OCI-LY1 (cell line): ENCODE data around the gene SLC9A2.

Source experiments
- H2AFZ ChIP-seq: fragments of 200-600 bp; sonication (generic), shearing (Covaris generic); 2 replicates; pipeline ENCODE4 v1.6.0; 2014; ENCODE audit warnings: antibody characterized with exemption, mild to moderate bottlenecking, low read length
- H3F3A ChIP-seq: fragments of 200-600 bp; sonication (generic), shearing (Covaris generic); 2 replicates; pipeline ENCODE4 v1.6.0; 2014; ENCODE audit warnings: mild to moderate bottlenecking, antibody characterized with exemption, low read length, moderate library complexity; ENCODE audit not compliant: insufficient read depth
- H3K27ac ChIP-seq: fragments of 200-600 bp; sonication (generic); 2 replicates; pipeline ENCODE4 v1.5.1; 2014; ENCODE audit warnings: low read length, mixed run types, mild to moderate bottlenecking, low read depth; ENCODE audit not compliant: poor library complexity, severe bottlenecking
- H3K27me3 ChIP-seq: fragments of 200-600 bp; sonication (generic); 2 replicates; pipeline ENCODE4 v1.6.0; 2014; ENCODE audit warnings: antibody characterized with exemption, mild to moderate bottlenecking, low read length, moderate library complexity; ENCODE audit not compliant: insufficient read depth
- H3K36me3 ChIP-seq: fragments of 200-600 bp; sonication (generic); 2 replicates; pipeline ENCODE4 v1.6.1; 2014; ENCODE audit warnings: mild to moderate bottlenecking, antibody characterized with exemption, low read length, moderate library complexity, mixed read lengths; ENCODE audit not compliant: insufficient read depth
- H3K4me1 ChIP-seq: fragments of 200-600 bp; sonication (generic); 2 replicates; pipeline ENCODE4 v1.5.1; 2014; ENCODE audit warnings: mild to moderate bottlenecking, low read length, moderate library complexity; ENCODE audit not compliant: insufficient read depth, severe bottlenecking
- H3K4me2 ChIP-seq: fragments of 200-600 bp; sonication (generic), shearing (Covaris generic); 2 replicates; pipeline ENCODE4 v1.6.1; 2014; ENCODE audit warnings: low read length
- H3K4me3 ChIP-seq: fragments of 200-600 bp; sonication (generic); 2 replicates; pipeline ENCODE4 v1.5.1; 2014; ENCODE audit warnings: low read length, low read depth, mild to moderate bottlenecking, mixed read lengths; ENCODE audit not compliant: poor library complexity, severe bottlenecking
- H3K79me2 ChIP-seq: fragments of 200-600 bp; shearing (Covaris generic); 2 replicates; pipeline ENCODE4 v1.6.1; 2016; ENCODE audit warnings: mixed run types, low read length, mixed read lengths; ENCODE audit not compliant: insufficient read depth
- H3K9ac ChIP-seq: fragments of 200-600 bp; sonication (generic), shearing (Covaris generic); 2 replicates; pipeline ENCODE4 v1.6.1; 2014; ENCODE audit warnings: mild to moderate bottlenecking, low read length, mixed read lengths
- H3K9me2 ChIP-seq: fragments of 200-600 bp; sonication (generic), shearing (Covaris generic); 2 replicates; pipeline ENCODE4 v1.6.1; 2014; ENCODE audit warnings: low read depth, mild to moderate bottlenecking, low read length, mixed read lengths
- H3K9me3 ChIP-seq: fragments of 200-600 bp; shearing (Covaris generic); 2 replicates; pipeline ENCODE4 v1.6.1; 2014; ENCODE audit warnings: low read length, mixed read lengths
- H4K20me1 ChIP-seq: fragments of 200-600 bp; sonication (generic), shearing (Covaris generic); 2 replicates; pipeline ENCODE4 v1.6.0; 2016; ENCODE audit warnings: mild to moderate bottlenecking, low read length; ENCODE audit not compliant: insufficient read depth
- EZH2 ChIP-seq: fragments of 200-600 bp; sonication (generic), shearing (Covaris generic); IDR thresholded peaks from 2 replicates; pipeline ENCODE4 v1.8.0; 2017; ENCODE audit warnings: borderline replicate concordance, mixed run types, mild to moderate bottlenecking, antibody characterized with exemption, low read length, moderate library complexity, mixed read lengths
- TF ChIP-seq, protein P1 (sequence below): fragments of 200-600 bp; sonication (generic), shearing (Covaris generic); IDR thresholded peaks from 2 replicates; pipeline ENCODE4 v1.5.1; 2017; ENCODE audit warnings: mild to moderate bottlenecking, antibody characterized with exemption, low read length, moderate library complexity, mixed read lengths

SLC9A2 gene

DNA sequence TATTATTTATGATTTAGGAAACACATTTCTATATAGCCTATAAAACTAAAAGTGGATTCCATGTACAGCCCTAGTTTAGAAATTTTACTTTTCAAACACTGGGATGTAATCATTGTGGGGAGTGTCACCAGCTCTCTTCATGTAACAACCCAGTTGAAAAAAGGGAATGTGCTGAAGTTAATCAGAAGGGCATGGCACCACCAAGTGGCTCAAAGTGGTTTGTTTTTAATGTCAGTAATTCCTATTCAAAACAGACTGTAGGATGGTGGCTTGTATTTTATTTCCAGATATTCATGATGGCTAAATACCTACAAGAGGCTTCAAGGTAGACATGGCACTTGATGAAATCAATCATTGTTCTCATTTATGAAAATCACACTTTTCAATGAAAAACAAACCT lies 84.4 kb downstream of the SLC9A2 start:
- H3K79me2 ChIP-seq: no peaks in the 10 kb centered on the region
- no peaks in the 10 kb centered on the region for H3F3A ChIP-seq
- H3K9me3 ChIP-seq: no peaks in the 10 kb centered on the region
- no peaks in the 10 kb centered on the region for H3K36me3 ChIP-seq
- no peak overlapping the region for H3K4me2 ChIP-seq
- H3K4me3 ChIP-seq: no peak overlapping the region
- H2AFZ ChIP-seq: no peak overlapping the region
- H3K9me2 ChIP-seq: no peaks in the 10 kb centered on the region
- H3K4me1 ChIP-seq: no peaks in the 10 kb centered on the region
- TF ChIP-seq, protein P1, sequence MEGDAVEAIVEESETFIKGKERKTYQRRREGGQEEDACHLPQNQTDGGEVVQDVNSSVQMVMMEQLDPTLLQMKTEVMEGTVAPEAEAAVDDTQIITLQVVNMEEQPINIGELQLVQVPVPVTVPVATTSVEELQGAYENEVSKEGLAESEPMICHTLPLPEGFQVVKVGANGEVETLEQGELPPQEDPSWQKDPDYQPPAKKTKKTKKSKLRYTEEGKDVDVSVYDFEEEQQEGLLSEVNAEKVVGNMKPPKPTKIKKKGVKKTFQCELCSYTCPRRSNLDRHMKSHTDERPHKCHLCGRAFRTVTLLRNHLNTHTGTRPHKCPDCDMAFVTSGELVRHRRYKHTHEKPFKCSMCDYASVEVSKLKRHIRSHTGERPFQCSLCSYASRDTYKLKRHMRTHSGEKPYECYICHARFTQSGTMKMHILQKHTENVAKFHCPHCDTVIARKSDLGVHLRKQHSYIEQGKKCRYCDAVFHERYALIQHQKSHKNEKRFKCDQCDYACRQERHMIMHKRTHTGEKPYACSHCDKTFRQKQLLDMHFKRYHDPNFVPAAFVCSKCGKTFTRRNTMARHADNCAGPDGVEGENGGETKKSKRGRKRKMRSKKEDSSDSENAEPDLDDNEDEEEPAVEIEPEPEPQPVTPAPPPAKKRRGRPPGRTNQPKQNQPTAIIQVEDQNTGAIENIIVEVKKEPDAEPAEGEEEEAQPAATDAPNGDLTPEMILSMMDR: peak; percentile 45; the same call in 1 of the 2 replicates
- no peak for TF ChIP-seq EZH2
- no peaks in the 10 kb centered on the region for H4K20me1 ChIP-seq
- no peaks in the 10 kb centered on the region for H3K27me3 ChIP-seq
- no peak overlapping the region for H3K9ac ChIP-seq
- no peak overlapping the region for H3K27ac ChIP-seq

DNA sequence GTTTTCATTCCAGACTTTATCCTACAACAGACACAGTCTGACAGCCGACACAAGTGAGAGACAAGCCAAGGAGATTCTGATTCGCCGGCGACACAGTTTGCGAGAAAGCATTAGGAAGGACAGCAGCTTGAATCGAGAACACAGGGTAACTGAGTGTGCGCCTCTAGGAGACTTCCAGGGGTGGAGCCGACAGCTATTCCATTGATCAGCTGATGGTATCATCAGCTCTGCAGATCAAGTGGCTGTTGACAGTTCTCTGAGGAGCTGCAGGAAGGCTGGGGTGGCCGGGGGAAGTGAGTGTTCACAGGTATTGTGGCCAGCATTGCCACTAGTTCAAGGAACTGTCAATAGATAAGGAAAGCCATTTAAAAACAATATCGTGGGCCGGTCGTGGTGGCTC lies 85.2 kb downstream of the SLC9A2 start:
- Histone ChIP-seq H2AFZ (no peak overlapping the region), H3K9me3 (no peaks in the 10 kb centered on the region), H3K4me3 (no peak overlapping the region), H3K27ac (no peak overlapping the region), H3F3A (no peaks in the 10 kb centered on the region), H3K9ac (no peak overlapping the region), H3K4me1 (no peaks in the 10 kb centered on the region), H4K20me1 (no peaks in the 10 kb centered on the region), H3K4me2 (no peak overlapping the region), H3K27me3 (no peaks in the 10 kb centered on the region), H3K36me3 (no peaks in the 10 kb centered on the region), H3K9me2 (no peaks in the 10 kb centered on the region), H3K79me2 (no peaks in the 10 kb centered on the region)
- TF ChIP-seq EZH2: no peak
- TF ChIP-seq, protein P1: no peak

DNA sequence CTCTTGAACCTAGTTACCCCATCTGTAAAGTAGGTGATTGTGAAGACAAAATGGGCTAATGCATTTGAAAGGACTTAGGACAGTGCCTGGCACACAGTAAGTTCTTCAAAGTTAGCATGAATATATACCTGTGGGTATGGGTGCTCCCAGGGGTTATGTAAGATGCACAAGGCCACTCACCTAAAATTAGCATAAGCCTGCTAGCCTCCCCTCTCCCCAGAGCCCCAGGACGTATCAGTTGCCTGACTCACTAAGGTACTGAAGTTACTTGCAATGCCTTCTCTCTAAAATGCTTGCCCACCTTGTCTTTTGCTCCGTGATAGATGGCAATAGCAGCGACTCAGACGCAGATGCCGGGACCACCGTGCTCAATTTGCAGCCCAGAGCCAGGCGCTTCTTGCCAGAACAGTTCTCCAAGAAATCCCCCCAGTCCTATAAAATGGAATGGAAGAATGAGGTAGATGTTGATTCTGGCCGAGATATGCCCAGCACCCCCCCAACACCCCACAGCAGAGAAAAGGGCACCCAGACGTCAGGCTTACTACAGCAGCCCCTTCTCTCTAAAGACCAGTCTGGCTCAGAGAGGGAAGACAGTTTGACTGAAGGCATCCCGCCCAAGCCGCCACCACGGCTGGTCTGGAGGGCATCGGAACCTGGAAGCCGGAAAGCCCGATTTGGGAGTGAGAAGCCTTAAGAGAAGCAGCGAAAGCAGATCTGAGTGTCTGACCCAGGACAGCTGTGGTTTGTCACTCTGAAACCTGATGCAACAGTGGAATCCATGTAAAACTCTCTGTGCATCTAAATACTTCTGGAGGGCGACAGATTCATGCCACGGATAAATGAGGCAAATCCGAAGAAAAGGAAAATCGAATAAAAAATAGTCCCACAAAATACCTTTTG lies 88.7 kb downstream of the SLC9A2 start:
- no peak overlapping the region for H2AFZ ChIP-seq
- H3K4me1 ChIP-seq: no peaks in the 10 kb centered on the region
- H3F3A ChIP-seq: no peaks in the 10 kb centered on the region
- H3K27ac ChIP-seq: no peak overlapping the region
- H3K4me3 ChIP-seq: no peak overlapping the region
- no peaks in the 10 kb centered on the region for H4K20me1 ChIP-seq
- no peak overlapping the region for H3K4me2 ChIP-seq
- TF ChIP-seq, protein P1: no peak
- TF ChIP-seq EZH2: no peak
- no peaks in the 10 kb centered on the region for H3K36me3 ChIP-seq
- no peaks in the 10 kb centered on the region for H3K9me2 ChIP-seq
- H3K9ac ChIP-seq: no peak overlapping the region
- H3K27me3 ChIP-seq: no peaks in the 10 kb centered on the region
- no peaks in the 10 kb centered on the region for H3K79me2 ChIP-seq
- H3K9me3 ChIP-seq: no peaks in the 10 kb centered on the region
